GM21723 (cell line): ENCODE results near the gene RGS9.
"Not testable (repeated sequence)": the region's sequence is repeated elsewhere in the genome, so short reads cannot be mapped to it uniquely, and the experiment has no call there.

ENCODE experiments used
- ATAC-seq: cut with Tn5 transposase; IDR thresholded peaks from one replicate; pipeline ENCODE4 v1.9.1; 2021; ENCODE audit warnings: mild to moderate bottlenecking, moderate library complexity; ENCODE audit not compliant: unreplicated experiment

The RGS9 gene

DNA sequence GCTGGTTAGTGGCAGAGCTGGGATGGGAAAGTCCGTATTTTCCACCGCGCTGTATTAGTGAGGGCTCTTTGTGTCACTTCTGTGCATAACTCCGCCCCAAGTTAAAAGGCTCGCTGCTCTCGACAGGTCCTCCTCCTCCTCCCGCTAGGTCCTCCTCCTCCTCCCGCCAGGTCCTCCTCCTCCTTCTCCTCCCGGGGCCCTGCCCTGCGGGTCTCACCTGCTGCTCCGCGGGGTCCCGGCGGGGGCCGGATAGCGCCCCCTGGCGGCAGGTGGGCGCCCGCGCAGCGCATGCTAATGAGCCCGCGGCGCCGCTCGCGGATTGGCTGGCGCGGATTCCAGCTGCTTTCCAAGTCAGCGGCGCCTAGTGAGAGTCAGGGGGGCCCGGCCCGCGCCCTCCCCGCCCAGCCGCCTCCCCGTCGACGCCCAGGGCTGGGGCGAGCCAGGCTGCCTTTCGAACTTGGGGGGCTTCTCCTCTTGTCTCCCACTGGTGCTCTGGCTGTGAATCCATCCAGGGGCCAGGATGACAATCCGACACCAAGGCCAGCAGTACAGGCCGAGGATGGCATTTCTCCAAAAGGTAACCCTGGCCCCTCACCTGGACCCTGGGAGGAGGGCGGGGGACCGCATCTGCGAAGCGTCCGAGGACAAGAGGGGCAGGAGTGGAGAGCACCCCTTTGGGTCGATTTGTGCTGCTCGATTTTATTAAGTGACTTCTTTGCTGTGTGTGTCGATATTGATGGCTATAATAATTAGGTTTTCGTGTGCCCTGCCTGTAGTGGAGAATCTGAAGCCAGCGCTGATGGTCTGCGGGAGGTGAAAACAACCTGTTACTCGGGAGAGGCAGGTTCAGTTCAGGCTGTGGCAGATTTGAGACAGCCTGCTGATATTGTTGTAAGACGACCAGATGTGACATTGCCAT, at the start of gene RGS9:
TSS of gene RGS9 (plus strand) at position 350 of the 919 bp plus-strand sequence. CDS start at position 521, 171 bp downstream.
- peak; percentile 90 for ATAC-seq

DNA sequence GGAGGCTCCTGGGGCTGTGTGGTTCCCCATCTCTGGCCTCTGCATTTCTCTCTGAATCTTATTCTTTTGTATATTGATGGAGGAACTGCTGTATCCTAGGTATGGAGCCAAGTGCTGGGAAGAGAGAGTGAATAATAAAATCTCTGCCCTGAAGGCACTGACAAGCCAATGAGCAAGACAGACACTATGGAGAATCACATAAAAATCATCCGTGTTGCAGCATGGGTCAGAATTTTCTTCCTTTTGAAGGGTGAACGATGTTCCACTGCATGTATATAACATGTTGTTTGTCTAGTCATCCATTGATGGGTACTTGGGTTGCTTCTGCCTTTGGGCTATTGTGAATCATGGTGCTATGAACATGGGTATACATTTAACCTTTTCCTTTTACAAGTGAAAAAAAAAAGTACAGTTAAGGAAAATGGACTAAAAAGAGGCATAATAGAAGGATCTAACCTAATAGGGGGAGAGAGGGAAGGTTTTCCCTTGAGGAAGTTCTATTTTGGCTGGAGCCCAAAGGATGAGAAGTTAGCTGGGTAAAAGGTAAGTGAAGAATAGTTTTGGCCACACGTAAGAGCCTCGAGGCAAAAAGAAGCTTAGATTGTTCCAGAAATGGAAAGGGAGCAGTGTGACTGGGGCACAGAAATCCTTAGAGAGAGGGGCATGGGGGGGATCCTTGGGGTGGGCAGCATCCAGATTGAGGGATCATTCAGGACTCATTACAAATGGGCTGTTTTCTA, 48.4 kb upstream of the RGS9 start:
- no peak for ATAC-seq

DNA sequence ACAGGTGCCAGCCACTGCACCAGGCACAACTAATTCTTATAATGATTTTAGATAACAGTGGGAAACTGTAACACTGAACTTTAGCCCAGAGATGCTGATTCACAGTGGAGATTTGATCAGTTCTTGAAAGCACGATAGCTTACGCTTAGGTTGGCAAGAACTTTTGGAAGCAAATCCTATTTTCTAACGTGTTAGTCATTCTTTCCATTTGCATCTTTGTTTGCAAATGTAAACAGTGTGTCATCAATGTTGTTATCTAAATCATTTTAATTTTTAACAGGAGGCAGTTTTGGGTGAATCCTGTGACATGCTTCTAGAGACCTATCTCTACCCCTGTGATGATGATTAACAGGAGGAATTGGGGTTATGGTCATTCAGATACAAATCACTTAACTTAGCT, 44.9 kb upstream of the RGS9 start:
- ATAC-seq, result no peak

DNA sequence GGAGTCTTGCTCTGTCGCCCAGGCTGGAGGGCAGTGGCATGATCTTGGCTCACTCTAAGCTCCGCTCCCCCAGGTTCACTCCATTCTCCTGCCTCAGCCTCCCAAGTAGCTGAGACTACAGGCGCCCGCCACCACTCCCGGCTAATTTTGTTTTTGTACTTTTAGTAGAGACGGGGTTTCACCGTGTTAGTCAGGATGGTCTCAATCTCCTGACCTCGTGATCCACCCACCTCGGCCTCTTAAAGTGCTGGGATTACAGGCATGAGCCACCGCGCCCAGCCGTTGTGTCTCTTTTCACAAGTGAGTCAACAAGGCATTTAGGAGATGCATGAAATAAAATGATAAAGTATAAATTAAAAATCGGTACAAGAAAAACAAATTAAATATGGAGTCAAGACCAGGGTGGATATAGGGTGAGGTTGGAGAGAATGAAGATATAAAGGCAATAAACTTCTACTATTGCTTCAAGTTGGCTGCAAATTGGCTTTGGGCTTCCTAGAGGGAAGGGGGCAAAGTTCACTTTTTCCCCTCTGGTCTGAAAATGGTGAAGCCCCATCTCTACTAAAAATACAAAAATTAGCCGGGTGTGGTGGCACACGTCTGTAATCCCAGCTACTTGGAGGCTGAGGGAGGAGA, 44.3 kb upstream of the RGS9 start:
- ATAC-seq, result not testable (repeated sequence)

DNA sequence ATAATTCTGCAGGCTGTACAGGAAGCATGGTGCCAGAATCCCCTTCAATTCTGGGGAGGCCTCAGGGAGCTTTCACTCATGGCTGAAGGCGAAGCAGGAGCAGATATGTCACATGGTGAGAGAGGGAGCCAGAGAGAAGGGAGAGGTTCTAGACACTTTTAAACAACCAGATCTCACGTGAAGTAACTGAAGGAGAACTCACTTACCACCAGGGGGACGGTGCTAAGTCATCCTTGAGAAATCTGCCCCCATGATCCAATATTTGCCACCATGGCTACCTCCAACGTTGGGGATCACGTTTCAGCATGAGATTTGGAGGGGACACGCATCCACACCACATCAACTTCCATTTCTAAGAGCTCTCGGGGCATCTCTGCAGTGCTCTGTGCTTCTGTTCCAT, 43.2 kb upstream of the RGS9 start:
- ATAC-seq, result no peak

DNA sequence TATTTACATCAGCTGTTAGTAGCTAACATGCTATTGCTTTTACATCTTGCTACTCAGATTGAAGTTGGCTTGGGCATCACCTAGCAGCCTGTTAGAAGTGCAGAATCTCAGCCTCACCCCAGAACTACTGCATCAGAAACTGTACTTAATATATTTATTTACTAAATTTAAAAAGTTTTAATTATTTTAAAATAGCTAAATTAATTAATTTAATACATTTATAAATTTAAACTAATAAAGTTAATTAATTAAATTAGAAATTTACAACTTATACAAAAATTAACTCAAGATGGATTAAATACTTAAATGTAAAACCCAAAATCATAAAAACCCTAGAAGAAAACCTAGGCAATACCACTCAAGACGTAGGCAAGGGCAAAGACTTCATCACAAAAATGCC, 41.7 kb upstream of the RGS9 start:
- ATAC-seq, result no peak

DNA sequence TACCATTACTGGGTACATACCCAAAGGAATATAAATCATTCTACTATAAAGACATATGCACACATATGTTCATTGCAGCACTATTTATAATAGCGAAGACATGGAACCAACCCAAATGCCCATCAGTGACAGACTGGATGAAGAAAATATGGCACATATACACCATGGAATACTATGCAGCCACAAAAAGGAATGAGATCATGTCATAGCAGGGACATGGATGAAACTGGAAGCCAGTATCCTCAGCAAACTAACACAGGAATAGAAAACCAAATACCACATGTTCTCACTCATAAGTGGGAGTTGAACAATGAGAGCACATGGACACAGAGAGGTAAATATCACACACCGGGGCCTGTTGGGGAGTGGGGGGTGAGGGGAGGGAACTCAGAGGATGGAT, 40.8 kb upstream of the RGS9 start:
- ATAC-seq, result not testable (repeated sequence)

DNA sequence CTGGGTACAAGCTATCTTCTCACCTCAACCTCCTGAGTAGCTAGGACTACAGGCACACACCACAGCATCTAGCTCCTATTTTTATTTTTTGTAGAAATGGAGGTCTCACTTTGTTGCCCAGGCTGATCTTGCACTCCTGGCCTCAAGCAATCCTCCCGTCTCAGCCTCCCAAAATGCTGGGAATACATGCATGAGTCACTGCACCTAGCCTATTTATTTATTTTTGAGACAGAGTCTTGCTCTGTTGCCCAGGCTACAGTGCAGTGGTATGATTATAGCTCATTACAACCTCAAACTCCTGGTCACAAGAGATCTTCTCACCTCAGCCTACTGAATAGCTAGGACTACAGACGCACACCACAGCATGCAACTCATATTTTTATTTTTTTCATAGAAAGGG, 40.1 kb upstream of the RGS9 start:
- no peak for ATAC-seq

DNA sequence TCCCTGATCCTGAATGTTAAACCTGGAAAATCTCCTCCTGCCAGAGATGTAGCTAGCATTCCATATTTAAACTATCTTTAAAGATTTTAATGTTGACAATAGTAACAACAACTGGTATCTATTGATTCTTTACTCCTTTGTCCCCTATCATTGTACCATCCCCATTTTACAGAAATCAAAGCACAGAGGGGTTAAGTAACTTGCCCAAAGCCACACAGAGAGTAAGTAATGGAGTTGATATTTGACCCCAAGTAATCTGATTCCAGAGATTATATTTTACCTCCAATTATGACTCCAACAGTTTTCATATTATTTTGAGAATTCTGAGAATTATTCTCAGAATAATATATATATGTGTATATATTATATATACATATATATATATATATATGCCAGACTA, 37.7 kb upstream of the RGS9 start:
- ATAC-seq, result no peak

DNA sequence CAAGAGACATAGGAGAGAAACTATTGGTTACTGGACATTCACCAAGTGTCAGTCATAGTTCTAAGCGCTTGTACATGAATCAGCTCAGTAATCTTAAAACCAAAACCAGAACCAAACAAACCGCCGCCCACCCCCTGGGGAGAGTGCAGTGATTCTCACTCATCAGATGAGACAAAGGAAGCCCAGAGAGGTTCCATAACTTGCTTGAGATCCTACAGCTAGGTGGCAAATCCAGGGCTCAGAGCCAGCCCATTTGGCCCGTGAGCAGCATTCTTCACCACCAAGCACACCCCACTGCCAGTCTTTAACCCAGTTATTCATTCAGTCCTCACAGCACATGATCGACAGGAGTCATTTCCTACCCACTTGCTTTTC, 37.2 kb upstream of the RGS9 start:
- ATAC-seq, result peak; percentile 71

DNA sequence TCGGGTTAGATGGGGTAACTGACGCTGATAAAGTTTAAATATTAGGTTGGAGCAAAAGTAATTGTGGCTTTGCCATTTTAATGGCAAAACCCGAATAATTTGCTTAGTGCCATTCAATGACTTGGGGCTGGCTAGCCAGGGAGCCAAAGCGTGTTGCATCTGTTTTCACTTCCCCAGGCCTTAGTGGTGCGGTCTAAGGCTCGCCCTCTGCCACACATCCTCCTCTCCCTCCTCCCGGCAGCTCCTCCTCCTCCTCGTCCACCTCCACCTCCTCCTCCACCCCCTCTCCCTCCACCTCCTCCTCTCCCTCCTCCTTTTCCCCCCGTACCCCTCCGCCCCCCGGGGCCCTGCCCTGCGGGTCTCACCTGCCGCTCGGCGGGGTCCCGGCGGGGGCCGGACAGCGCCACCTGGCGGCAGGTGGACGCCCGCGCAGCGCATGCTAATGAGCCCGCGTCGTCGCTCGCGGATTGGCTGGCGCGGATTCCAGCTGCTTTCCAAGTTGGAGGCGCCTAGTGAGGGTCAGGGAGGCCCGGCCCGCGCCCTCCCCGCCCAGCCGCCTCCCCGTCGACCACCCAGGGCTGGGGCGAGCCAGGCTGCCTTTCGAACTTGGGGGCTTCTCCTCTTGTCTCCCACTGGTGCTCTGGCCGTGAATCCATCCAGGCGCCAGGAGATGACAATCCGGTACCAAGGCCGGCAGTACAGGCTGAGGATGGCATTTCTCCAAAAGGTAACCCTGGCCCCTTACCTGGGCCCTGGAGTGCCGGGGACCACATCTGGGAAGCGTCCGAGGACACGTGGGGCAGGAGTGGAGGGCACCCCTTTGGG, 36.6 kb upstream of the RGS9 start:
- ATAC-seq, result peak; percentile 72

DNA sequence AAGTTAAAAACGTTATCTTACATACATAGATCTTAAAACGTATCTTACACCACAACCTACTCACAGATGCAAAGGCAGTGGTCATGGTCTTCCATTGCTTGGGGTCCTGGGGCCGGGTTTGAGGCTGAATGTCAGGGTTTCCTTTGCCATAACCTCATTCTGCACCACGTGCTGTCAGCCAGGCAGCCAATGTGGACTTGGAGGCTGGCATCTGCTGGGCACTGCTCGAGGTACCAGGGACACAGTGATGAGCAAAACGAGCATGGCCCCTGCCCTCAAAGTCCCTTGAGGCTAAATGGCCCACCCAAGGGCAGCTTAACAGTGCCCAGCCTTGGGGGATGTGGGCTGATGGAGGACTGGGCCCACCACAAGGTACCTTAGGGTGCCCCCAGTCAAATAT, 35.8 kb upstream of the RGS9 start:
- ATAC-seq, result no peak

DNA sequence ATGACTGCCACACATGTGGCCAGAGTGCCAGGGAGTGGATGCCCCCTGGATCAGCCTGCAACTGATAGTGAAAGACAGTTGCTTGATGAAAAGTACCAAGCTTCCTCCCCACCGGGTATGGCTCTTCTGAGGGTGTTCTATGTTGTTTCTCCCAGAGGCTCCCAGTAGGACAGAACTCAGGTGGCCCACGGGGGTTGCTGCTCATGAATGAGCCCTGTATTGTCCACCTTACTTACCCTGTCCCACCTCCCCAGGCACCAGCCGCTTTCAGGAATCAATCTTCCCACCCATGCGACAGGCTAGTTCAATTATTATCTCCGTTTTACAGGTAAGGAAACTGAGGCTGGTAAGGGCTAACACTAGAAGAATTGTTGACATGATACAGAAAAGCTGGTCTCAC, 34.9 kb upstream of the RGS9 start:
- no peak for ATAC-seq

DNA sequence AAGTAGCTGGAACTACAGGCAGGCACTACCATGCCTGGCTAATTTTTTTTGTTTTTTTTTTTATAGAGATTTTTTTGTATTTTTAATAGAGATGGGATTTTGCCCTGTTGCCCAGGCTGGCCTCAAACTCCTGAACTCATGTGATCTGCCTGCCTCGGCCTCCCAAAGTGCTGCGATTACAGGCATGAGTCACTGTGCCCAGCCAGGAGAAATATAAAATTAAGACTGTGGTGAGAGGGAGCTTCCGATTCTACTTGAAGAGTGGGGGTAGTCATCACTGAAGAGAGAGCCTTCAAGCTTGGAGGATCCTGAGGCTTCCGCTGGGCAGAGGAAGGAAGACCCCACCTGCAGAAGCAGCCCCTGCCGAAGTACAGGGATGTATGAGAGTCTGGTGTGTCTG, 34.4 kb upstream of the RGS9 start:
- ATAC-seq, result no peak

DNA sequence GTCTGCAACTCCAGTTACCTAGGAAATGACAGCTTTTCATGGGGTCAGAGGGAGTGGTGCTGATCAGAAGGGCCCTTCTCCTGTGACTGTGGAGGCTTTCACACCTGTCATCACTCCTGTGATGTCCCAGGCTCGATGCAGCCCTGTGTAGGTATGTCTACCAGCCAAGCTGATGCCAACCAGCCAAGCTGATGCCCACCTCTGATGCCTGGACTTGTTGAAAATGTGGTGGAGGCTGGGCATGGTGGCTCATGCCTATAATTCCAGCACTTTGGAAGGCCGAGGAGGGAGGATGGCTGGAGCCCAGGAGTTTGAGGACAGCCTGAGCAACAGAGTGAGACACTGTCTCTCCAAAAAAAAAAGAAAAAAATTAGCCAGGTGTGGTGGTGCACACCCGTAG, 33.7 kb upstream of the RGS9 start:
- no peak for ATAC-seq

DNA sequence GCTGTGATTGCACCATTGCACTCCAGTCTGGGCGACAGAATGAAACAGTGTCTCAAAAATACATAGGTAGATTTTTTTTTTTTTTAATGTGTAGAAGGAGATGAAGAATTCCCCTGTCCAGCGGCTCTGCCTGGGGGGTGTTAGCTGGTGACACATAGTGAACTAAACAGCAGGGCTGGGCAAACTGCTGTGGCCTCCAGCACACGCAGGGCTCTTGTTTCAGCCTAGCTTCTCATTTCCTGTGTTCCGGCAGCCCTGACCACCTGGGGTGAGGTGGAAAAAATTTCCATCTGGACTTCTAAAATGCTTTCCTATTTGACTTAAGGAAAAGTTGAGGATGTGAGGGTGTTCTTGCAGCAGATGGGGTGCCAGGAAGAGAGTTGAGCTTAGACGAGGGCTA, 33.3 kb upstream of the RGS9 start:
- ATAC-seq, result no peak

DNA sequence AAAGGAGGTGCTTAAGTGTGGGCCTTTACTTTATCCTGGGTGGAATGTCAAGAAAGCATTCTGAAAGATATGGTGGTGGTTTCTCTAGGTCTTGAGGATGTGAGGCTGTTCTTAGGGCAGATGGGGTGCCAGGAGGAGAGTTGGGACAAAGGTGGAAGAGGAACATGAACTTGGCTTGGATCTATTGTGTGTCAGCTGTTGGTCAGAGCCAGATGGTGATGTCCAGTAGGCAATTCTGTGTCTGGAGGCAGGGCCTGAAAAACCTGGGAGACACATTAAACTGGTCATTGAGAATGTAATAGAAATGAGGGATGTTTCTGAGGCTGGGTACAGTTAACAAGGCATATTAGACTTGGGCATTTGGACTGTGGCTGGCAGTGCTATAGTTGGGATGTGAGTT, 32.6 kb upstream of the RGS9 start:
- no peak for ATAC-seq

DNA sequence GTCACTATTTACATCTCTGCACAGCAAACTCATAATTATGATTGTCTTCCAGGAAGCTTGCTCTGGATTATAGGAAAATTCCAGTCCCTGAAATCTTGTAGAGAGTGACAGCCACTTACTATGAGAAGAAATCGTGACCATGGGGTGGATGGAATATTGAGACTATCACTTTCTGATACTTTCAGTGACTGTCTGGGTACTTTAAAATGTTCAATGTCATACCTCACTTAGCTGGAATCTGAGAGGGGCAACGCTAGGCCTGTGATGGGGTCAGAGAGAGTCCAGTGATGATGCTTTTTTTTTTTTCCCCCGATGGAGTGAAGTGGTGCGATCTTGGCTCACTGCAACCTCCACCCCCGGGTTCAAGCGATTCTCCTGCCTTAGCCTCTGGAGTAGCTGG, 32.2 kb upstream of the RGS9 start:
- ATAC-seq, result no peak

DNA sequence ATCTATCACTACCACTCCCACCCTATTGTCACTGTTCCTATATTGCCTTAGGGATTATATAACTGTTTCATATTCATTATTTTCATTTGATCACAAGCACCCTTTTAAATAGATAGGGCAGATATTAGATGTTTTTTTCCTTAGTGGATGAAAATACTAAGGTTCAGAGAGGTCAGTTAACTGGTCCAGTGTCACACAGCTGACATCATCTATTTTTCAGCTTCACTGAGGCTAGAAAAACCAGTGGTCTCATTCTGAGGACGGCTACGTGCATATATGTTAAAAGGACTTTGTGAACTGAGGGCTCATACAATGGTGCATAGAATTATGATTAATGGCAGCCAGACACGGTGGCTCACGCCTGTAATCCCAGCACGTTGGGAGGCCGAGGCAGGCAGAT, 29.0 kb upstream of the RGS9 start:
- ATAC-seq, result no peak

DNA sequence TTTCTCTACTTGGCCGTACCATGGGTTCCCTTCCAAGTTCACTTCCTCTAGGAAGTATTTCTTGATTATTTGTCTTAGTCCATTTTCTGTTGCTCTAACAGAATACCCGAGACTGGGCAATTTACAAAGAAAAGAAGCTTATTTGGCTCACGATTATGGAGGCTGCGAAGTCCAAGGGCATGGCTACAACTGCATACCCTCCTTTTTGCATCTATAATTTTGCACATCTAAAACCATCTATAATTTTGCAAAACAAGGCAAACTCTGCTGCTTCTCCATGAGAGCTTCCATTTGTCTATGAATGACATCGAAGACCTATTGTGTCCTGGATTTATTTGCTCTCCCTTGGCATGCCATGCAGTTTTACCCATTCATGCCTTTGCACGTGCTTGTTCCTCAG, 27.6 kb upstream of the RGS9 start:
- ATAC-seq, result no peak
